HG02798 (cell line): ENCODE results near the gene IDI2.
A peak's percentile ranks its signal among the peaks of the same experiment; 100 is the strongest.

Source experiments
- ATAC-seq: cut with Tn5 transposase; IDR thresholded peaks from one replicate; pipeline ENCODE4 v1.9.1; 2021; ENCODE audit warnings: mild to moderate bottlenecking; ENCODE audit not compliant: unreplicated experiment, poor library complexity

Gene IDI2

DNA sequence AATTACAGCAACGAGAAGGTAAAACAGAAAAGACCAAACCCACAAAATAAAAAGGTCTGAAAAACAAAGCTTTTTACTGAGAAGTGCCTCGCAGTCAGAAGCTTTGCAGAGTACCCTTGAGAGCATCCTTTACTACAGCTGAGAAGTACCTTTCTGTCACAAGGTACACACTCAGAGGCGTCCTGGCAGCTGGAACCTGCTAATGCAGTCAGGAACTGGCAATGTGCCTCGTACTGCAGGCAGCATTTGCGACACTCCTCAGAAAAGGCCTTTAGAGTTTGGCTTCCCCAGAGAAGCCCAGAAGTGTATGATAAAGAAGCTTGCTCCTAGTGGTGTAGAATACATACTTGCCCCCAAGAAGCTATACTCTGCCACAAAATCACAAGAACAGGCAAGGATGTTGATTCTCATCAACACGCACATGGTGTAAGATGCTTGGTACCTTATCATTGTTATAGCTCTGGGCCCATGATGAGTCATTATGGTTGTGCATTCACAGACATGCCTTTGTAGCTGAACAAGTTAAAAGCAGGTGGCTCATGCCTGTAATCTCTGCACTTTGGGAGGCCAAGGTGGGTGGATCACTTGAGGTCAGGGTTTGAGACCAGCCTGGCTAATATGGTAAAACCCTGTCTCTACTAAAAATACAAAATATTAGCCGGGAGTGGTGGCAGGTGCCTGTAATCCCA lies 39.4 kb downstream of the IDI2 start:
- ATAC-seq: no peak

DNA sequence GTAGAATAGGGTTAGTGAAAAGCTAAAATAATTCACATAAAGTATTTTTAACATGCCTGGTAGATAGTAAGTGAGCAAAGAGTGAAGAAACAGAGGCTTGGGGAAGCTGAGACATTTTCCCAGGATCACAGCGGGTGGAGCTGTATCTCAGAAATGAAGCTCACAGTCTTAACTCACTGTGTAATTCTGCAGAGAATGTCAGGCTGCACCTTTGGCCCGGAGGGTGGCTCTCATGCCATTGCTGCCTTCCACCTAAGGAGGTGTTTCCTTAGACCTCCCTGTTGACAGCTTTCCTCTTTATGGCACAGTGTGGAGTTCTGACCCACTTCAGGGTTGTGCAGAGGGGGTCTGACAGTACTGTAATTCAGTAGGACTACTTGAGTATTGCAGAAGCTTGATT lies 40.3 kb downstream of the IDI2 start:
- ATAC-seq: no peak

DNA sequence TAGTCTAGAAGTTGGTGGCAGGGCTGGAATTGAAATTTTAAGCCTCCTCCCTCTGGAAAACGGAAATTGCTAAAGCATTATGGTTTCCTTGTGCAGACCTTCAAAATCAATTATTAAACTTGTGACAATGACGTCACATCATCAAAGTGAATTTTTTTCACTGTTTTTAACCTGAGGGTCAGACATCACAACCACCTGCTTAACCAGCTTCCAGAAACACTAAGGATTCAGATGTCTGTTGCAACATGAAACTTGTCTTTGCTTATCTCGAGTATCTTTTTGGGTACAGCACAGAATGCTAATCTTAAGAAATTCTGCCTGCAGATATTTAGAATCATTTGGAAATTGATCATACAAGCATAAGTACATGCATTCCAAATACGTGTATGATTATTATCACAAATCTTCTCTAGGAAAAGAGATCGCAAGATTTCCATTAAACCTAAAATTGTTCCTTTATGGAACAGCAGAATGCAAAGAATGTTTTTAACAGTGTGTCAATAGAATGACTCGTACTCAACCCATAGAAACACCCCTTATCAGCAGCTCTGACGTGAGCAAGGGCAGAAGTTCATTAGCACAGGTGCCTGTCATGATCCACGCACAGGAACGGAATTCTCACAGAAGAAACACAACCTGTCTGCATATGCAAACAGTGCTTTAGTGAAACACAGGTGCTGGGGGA lies 41.5 kb downstream of the IDI2 start:
- ATAC-seq: no peak

DNA sequence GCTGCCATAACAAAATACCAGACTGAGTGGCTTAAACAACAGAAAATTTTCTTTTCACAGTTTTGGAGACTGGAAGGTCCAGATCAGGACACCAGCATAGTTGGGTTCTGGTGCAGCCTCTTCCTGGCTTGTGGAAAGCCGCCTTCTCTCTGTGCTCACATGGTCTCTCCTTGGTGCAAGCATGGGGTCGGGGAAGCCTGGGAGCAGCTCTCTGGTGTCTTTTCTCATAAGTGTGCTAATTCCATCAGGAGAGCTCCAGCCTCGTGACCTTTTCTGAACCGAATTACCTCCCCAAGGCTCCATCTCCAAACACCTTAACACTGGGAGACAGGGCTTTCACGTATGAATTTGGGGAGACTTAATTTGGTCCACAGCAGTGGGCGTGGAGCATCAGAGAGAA lies 42.3 kb downstream of the IDI2 start:
- no peak for ATAC-seq

DNA sequence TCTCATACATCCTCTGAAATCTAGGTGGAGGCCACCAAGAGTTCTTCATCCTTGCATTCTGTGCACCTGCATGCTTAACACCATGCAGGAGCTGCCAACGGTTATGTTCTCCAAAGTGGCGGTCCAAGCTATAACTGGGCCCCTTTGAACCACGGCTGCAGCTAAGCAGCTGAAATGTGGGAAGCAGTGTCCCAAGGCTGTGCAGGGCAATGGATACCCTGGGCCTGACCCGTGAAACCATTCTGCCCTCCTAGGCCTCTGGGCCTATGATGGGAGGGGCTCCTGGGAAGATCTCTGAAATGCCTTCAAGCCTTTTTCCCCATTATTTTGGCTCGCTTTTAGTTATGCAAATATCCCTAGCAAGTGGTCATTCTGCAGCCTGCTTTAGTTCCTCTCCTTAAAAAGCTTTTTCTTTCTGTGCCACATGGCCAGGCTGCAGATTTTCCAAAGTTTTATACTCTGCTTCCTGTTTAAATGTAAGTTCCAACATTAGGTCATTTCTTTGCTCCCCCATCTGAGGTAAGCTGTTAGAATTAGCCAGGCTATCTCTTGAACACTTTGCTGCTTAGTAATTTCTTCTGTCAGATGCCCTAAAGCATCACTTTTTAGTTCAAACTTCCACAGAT lies 45.1 kb downstream of the IDI2 start:
- no peak for ATAC-seq

DNA sequence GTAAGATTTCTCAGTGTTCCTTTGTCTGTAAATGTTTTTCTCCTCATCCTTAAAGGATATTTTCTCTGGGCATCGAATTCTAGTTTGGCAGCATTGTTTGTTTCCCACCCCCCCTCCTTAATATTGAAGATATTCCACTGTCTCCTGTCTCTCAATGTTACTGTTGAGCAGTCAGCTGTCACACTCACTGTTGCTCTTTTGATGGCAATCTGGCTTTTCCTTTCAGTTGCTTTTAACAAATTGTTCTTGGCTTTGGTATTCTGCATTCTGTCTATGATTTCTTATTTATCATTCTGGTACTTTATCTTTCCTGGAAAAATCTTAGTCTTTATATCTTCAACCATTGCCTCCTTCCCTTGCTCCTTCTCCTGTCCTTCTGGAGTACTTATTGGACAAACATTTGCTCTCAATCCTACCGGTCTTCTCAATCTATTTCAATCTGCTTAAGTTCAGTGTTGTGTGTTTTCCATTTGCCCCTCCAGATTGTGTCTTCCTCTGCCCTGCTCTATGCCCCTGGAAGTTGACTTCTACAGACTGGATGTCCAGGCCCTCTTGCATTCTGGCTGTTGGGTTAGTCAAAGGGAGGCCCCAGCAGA lies 46.7 kb downstream of the IDI2 start:
- ATAC-seq: no peak

DNA sequence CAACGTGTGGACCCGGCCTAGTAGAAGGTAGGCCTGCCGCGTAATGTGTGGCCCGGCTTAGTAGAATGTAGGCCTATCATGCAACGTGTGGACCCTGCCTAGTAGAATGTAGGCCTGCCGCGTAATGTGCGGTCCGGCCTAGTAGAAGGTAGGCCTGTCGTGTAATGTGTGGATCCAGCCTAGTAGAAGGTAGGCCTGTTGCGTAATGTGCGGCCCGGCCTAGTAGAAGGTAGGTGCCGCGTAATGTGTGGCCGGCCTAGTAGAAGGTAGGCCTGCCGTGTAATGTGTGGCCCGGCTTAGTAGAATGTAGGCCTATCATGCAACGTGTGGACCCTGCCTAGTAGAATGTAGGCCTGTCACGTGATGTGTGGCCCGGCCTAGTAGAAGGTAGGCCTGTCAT lies 49.3 kb downstream of the IDI2 start:
- ATAC-seq: no peak

DNA sequence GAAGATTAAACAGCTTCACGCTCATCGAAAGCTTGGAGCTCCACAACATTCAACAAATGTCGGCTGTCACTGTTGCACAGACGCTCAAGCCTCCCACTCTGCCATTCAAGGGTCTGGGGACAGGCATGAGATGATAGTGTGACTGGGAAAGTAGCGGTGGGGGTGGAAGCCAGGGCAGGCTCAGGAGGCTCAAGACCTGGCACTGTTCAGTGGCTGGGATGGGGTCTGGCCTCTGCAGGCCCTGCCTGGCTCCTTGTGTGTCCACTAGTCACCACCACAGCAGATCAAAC lies 50.9 kb downstream of the IDI2 start:
- no peak for ATAC-seq

DNA sequence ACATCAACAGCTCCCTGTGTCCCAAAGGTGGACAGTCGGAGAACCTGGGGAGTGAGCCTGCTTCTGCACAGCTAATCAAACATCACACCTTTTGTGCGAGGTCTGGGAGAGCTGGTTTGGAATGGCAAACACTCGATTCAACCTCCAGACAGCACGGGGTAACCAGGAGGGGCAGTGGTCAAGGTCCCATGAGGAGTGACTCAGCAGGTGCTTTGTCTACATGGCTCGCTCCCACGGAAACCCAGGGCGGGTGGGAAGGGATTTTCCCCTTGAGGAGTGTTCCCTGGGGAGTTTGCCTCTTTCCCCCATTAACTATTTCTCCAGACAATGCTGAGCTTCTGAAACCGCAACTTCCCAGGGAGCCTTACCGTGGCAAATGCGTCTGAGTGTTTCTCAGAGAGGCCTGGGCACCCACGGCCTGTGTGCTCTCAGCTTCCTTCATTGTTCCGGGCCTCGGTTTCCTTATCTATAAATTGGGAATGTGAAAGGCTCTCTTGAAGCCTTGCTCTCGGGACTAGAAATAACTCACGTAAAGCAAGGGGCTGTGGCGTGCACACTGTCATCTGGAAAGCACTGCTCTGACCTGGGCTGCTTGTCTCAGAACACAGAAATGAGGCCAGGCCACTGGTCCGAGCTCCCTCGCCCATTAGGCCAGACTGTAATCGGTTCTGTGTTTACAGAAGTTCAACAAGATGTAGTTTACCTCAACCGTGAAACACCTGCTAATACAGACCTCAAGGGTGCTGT lies 51.4 kb downstream of the IDI2 start:
- peak; percentile 41 for ATAC-seq

DNA sequence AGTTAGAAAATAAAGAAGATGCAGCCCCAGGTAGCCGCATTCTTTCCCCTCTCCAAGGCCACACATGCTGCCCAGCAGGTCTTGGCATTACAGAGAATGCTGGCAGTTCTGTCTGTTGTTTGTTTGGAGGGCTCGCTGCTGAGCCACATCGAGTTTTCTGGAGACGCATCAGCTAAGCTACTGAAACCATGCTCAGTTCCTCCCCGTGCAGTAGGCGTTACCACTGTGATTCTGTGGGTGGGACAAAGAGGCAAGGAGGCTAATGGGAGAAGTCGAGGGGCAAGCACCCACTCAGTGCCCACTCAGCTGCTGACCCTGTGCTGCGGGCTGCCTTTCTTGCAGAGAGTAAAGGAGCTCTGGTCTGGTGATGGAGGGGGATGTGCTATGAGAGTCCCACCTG lies 52.9 kb downstream of the IDI2 start:
- ATAC-seq: peak; percentile 49

DNA sequence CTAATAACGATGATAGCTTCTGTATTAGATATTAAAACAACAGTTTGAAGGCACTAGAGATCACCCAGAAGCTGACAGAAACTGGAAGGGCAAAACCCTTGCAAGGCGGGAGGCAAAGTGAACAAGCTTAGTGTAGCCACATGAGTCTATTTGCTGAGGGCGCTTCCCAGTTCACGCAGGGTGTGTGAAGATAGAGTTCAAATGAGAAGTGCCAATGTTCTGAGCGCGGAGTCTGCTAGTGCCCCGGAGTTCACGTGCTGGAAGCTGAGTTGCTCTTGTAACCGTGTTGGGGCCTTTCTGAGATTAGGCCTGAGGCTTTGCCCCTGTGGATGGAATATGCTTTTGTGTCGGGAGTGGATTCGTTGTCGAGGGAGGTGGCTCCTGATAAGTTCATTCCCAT lies 54.0 kb downstream of the IDI2 start:
- no peak for ATAC-seq

DNA sequence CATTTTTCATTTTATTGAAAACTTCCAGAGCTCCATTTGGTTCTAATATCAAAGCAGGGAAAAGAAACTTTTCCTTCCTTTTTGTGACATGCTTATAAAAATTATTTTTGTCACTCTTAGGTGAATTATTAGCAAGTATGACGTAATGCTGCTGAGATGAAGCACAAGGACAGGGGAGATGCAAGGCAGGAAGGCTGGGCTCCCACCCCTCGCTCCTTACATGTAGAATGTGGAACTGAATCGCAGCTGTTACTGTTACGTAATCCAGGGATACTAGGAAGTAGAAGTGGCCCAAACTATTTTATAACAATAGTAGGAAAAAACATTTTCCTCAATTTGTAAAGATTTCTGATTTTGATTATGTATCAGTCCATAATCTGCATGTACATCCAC lies 54.5 kb downstream of the IDI2 start:
- no peak for ATAC-seq

DNA sequence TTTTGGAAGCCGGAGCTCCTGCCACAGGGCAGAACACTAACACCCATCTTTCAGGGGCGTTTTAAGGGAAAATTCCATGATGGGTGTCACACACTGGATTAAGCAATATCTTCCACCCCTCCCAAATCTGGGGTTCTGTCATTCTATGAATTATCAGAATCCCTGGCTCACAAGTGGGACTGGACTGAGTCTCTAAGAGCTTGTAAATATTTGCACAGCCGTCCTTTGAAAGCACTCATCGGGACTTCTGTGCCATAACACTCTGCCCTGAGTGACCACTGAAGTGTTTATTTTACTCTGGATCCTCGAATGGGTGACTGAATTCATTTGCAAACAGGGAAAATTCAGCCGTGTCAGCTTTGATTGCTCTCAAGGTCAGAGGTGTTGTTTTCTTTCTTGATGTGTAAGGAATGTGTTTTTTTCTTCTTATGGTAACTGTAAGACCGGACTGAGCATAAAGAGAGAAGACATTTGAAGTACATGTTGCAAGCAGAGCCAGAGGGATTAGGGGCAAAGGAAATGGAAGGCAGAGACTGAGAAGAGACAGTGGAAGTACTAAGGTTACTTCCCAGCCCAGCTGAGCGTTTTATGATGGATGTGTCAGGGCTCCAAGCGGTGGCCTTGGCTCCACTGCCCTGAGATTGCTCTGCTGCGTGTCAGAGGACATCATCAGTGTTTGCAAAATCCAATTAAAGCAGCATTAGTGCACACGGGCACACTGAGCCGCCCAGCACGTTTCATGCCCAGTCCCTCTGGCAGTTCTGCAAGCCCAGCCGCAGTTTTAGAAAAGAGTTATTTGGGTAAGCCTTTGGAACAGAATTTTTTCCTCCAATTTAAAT lies 55.1 kb downstream of the IDI2 start:
- no peak for ATAC-seq

DNA sequence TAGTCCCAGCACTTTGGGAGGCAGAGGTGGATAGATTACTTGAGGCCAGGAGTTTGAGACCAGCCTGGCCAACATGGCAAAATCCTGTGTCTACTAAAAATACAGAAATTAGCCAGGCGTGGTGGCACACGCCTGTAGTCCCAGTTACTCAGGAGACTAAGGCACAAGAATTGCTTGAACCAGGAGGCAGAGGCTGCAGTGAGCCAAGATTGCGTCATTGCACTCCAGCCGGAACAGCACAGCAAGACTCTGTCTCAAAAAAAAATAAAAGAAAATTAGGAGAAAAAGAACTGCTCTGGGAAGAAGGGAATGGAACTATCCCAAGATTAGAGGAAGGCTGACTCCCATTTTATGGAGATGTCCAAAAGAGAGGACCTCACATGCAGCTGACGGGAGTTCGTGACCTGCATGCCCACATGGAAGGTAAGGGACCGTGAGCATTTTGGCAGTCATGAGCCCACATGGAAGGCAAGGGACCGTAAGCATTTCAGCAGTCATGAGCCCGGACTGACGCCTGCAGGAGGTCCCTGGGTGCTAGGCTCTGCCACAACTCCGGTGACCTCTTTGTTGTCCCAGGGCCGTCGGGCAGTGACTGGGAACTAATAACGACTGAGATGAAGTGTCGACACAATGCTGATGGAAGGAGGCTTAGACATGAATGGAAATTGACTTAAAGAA lies 56.0 kb downstream of the IDI2 start:
- ATAC-seq: no peak
